ENCODE data around the gene RILPL1. TPM values are rescaled to one million over a fixed set of nuclear protein-coding genes. Genes with fewer than 3 reads are reported as not detected.

Gene RILPL1
- total and polyA plus RNA-seq, 9 of the 15 experiments (the other 6 are each of a cell fraction or from before 2014, with no cell fraction given) = 0.25 to 10.6 (median 8.6) TPM

DNA sequence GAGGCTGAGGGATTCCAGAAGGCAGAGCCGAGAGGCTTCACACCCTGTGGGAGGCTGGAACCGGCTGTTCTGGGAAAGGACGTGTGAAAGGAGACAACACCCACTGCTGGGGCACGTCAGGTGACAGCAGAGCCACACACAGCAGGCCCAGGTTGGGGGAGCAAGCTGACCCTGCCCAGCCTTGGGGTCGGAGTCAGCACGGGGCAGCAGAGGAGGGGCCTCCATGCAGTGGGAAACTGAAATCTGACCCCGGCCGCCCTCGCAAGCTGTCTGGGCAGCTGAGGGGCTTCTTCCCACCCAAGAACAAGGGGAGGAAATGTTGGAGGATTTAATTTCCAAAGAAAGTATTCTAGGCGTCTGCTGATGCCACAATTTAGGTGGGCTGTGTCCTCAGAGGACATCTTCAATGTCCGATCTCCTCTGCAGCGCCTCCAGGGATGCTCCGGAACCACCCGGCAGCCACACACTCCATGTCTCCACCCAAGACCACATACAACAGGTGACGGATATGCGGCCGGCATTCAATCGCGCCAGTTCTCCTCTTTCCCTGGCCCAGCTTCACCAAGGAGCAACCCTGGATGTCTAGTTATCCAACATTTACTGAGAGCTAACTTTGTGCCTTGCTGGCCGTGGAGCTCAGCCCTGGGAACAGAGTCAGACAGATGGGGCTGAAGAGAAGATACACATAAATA lies 44.8 kb downstream of the RILPL1 start:
- WGBS (ENCODE audit: insufficient coverage, low coverage, missing lambda C conversion rate) = 76% methylated on average over 20 of the region's 20 CpGs
- in situ Hi-C loops (cut with MboI) = no loop called here
- POLR2A ChIA-PET = interaction anchor here (0.7 to 1.2 kb wide), 2 partner anchors 20 to 1484 kb away, joined by 3 to 4 read pairs; no protein-coding TSS in a partner anchor
- Histone ChIP-seq H3K79me2 (ENCODE audit: control insufficient read depth, insufficient read depth, low read length) (no peaks in the 10 kb centered on the region), H3K4me2 (ENCODE audit: insufficient read depth, low read length) (no peak overlapping the region), H3K9me1 (ENCODE audit: control insufficient read depth, insufficient read depth, low read length) (no peaks in the 10 kb centered on the region), H3K27me3 (ENCODE audit: control insufficient read depth in 2 of 2, insufficient read depth in 2 of 2, low read length in 2 of 2) (no peaks in the 10 kb centered on the region), H4K20me1 (replicated peaks; ENCODE audit: control insufficient read depth, insufficient read depth, low read length) (no peaks in the 10 kb centered on the region), H3K27ac (ENCODE audit: extremely low read depth, low read depth, low read length) (no peak overlapping the region), H3K4me3 (no peak overlapping the region), H2AFZ (ENCODE audit: low read depth, low read length) (no peak overlapping the region), H3K9me3 (replicated peaks; ENCODE audit: control insufficient read depth, insufficient read depth, low read depth, low read length) (no peaks in the 10 kb centered on the region), H3K9ac (ENCODE audit: insufficient read depth in 1 of 2, low read depth in 2 of 2, low read length in 2 of 2) (peak overlapping the region in 1 of 2 experiments; percentile 79; a peak in 2 of 4 replicates), H3K4me1 (replicated peaks in 1 of 2; ENCODE audit: control insufficient read depth in 2 of 2, insufficient read depth in 2 of 2, low read length in 2 of 2) (peaks cover 0 to 8% of the 10 kb centered on the region in 2 experiments; a peak in 2 of 5 replicates), H3K36me3 (ENCODE audit: control insufficient read depth, insufficient read depth, low read length) (peaks cover 13% of the 10 kb centered on the region; the same call in 1 of the 3 replicates)
- ATAC-seq (no peak), FAIRE-seq (no peak), DNase-seq (ENCODE audit: extremely low read depth in 1 of 4, low spot score in 3 of 4) (no peak)
- no TSS peak for BruUV-seq (replicated peaks)
- CTCF ChIA-PET (ENCODE audit: low intra/inter-chr PET ratio) = no interaction called here
- intact Hi-C loops (cut with micrococcal nuclease) = no loop called here
- TF ChIP-seq ZFP36 (IDR thresholded peaks at IDR 0.05; ENCODE audit: low read depth, low read length, partially characterized antibody) (no peak), ZFPM2 (CRISPR knock-in tag; IDR thresholded peaks at IDR 0.05) (no peak), ZNF3 (CRISPR knock-in tag; IDR thresholded peaks at IDR 0.05) (no peak), EZH2 (IDR thresholded peaks at IDR 0.05; ENCODE audit: borderline replicate concordance, low read depth, low read length) (no peak), CBX3 (IDR thresholded peaks at IDR 0.05; ENCODE audit: borderline replicate concordance in 1 of 2, low read length in 2 of 2) (no peak), OTX1 (CRISPR knock-in tag; IDR thresholded peaks at IDR 0.05) (no peak), ZBTB5 (IDR thresholded peaks at IDR 0.05) (no peak), ZNF263 (CRISPR knock-in tag; IDR thresholded peaks at IDR 0.05; ENCODE audit: borderline replicate concordance) (no peak), ZNF589 (CRISPR knock-in tag; IDR thresholded peaks at IDR 0.05; ENCODE audit: low read depth) (no peak)
- TF ChIP-seq, protein P1, sequence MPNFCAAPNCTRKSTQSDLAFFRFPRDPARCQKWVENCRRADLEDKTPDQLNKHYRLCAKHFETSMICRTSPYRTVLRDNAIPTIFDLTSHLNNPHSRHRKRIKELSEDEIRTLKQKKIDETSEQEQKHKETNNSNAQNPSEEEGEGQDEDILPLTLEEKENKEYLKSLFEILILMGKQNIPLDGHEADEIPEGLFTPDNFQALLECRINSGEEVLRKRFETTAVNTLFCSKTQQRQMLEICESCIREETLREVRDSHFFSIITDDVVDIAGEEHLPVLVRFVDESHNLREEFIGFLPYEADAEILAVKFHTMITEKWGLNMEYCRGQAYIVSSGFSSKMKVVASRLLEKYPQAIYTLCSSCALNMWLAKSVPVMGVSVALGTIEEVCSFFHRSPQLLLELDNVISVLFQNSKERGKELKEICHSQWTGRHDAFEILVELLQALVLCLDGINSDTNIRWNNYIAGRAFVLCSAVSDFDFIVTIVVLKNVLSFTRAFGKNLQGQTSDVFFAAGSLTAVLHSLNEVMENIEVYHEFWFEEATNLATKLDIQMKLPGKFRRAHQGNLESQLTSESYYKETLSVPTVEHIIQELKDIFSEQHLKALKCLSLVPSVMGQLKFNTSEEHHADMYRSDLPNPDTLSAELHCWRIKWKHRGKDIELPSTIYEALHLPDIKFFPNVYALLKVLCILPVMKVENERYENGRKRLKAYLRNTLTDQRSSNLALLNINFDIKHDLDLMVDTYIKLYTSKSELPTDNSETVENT (CRISPR knock-in tag; IDR thresholded peaks at IDR 0.05) = no peak
- TF ChIP-seq, protein P2, sequence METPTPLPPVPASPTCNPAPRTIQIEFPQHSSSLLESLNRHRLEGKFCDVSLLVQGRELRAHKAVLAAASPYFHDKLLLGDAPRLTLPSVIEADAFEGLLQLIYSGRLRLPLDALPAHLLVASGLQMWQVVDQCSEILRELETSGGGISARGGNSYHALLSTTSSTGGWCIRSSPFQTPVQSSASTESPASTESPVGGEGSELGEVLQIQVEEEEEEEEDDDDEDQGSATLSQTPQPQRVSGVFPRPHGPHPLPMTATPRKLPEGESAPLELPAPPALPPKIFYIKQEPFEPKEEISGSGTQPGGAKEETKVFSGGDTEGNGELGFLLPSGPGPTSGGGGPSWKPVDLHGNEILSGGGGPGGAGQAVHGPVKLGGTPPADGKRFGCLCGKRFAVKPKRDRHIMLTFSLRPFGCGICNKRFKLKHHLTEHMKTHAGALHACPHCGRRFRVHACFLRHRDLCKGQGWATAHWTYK (CRISPR knock-in tag; IDR thresholded peaks at IDR 0.05) = no peak
- TF ChIP-seq, protein P3, sequence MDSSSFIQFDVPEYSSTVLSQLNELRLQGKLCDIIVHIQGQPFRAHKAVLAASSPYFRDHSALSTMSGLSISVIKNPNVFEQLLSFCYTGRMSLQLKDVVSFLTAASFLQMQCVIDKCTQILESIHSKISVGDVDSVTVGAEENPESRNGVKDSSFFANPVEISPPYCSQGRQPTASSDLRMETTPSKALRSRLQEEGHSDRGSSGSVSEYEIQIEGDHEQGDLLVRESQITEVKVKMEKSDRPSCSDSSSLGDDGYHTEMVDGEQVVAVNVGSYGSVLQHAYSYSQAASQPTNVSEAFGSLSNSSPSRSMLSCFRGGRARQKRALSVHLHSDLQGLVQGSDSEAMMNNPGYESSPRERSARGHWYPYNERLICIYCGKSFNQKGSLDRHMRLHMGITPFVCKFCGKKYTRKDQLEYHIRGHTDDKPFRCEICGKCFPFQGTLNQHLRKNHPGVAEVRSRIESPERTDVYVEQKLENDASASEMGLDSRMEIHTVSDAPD (CRISPR knock-in tag; IDR thresholded peaks at IDR 0.05) = no peak

Data from K562 (cell line).